Activated CD8-positive, alpha-beta T cell treated with anti-CD3 and anti-CD28 coated beads for 36 hours (primary cell): Measurements from ENCODE around the gene CDKN1A. TPM values are rescaled to one million over a fixed set of nuclear protein-coding genes. Genes with fewer than 3 reads are reported as not detected.

Experiments used
- ATAC-seq: fragments of 200-7000 bp; cut with Tn5 transposase; one replicate; pipeline ENCODE4 v1.10.0; 2021; ENCODE audit warnings: mild to moderate bottlenecking, moderate library complexity
- CTCF ChIA-PET: fragments of 350-600 bp; sonication (Branson Sonifier 250); formaldehyde crosslinking; loops from one replicate; lab custom pipeline; 2021; ENCODE audit warnings: antibody characterized with exemption; lab: Charles Lee
- POLR2A ChIA-PET: fragments of 350-600 bp; sonication (Branson Sonifier 250); formaldehyde crosslinking; loops from one replicate; lab custom pipeline; 2021; ENCODE audit warnings: antibody characterized with exemption; lab: Charles Lee
- DNase-seq: peaks from one replicate; pipeline ENCODE4 v3.0.0-alpha.2; 2020
- H3K27ac Mint-ChIP-seq: one replicate; pipeline ENCODE4 v1.8.0; 2021; ENCODE audit warnings: mild to moderate bottlenecking, mixed read lengths
- H3K27me3 Mint-ChIP-seq: one replicate; pipeline ENCODE4 v1.8.0; 2021; ENCODE audit warnings: mixed read lengths
- H3K36me3 Mint-ChIP-seq: one replicate; pipeline ENCODE4 v1.8.0; 2021; ENCODE audit warnings: low read depth, mixed read lengths
- H3K4me1 Mint-ChIP-seq: one replicate; pipeline ENCODE4 v1.8.0; 2021; ENCODE audit warnings: low read depth, mixed read lengths
- H3K4me3 Mint-ChIP-seq: one replicate; pipeline ENCODE4 v1.8.0; 2021; ENCODE audit warnings: mild to moderate bottlenecking, moderate library complexity, mixed read lengths
- H3K9me3 Mint-ChIP-seq: one replicate; pipeline ENCODE4 v1.8.0; 2021; ENCODE audit warnings: mixed read lengths
- intact Hi-C: fragments of 100-400 bp; cut with micrococcal nuclease; formaldehyde crosslinking; loops from one replicate; pipeline ENCODE4 v1.10.0; 2022
- total RNA-seq, 2 experiments: library from RNA; stranded (reverse); gene quantifications; one replicate each; pipeline ENCODE4 v1.2.3, GENCODE V29; 2021
- TF ChIP-seq, protein P1 (sequence below): fragments of 200-600 bp; IDR thresholded peaks from one replicate; pipeline ENCODE4 v1.8.0; 2022; ENCODE audit warnings: antibody characterized with exemption, mild to moderate bottlenecking

Gene CDKN1A
- total RNA-seq, 2 experiments from 2014 or later, result 42.3 to 47.4 TPM

DNA sequence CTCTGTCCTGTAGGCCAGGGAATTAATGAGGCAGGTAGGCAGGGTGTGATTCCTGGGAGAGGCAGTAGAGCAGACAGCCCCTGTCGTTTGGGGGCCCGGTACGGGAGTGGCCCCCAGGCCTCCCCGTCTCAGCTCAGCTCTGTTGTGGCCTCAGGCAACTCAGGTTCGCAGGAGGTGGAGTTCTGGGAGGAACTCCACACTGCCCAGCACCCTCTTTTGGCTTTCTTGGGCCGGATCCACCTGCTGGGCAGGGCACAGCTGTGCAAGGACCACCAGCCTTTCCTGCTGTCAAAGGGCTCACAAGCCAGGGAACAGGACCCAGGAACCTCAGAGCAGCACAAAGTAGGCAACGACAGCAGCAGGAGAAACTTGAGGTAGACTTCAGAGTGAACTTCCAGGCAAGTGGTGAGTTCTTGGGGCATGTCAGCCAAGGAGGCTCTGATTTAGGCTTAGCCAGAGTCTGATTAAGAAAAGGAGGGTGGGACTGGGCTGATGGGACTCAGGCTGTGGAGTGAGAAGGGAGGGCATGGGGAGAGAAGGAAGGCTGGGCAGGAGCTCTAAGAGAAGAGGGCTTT, 56.1 kb downstream of the CDKN1A start:
- intact Hi-C loops, result no loop called here
- Mint-ChIP-seq H3K36me3 (no peaks in the 10 kb centered on the region), H3K4me1 (peaks cover 11% of the 10 kb centered on the region), H3K9me3 (no peaks in the 10 kb centered on the region), H3K4me3 (peak overlapping the region; percentile 55), H3K27ac (peak overlapping the region; percentile 84), H3K27me3 (peaks cover 3% of the 10 kb centered on the region)
- TF ChIP-seq, protein P1, sequence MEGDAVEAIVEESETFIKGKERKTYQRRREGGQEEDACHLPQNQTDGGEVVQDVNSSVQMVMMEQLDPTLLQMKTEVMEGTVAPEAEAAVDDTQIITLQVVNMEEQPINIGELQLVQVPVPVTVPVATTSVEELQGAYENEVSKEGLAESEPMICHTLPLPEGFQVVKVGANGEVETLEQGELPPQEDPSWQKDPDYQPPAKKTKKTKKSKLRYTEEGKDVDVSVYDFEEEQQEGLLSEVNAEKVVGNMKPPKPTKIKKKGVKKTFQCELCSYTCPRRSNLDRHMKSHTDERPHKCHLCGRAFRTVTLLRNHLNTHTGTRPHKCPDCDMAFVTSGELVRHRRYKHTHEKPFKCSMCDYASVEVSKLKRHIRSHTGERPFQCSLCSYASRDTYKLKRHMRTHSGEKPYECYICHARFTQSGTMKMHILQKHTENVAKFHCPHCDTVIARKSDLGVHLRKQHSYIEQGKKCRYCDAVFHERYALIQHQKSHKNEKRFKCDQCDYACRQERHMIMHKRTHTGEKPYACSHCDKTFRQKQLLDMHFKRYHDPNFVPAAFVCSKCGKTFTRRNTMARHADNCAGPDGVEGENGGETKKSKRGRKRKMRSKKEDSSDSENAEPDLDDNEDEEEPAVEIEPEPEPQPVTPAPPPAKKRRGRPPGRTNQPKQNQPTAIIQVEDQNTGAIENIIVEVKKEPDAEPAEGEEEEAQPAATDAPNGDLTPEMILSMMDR, result no peak
- no peak for DNase-seq
- no peak for ATAC-seq
- CTCF ChIA-PET, result interaction anchor here (0.7 to 2.1 kb wide), 7 partner anchors 19 to 119 kb away, joined by 3 to 10 read pairs (median 5); no protein-coding TSS in a partner anchor
- POLR2A ChIA-PET, result no interaction called here

DNA sequence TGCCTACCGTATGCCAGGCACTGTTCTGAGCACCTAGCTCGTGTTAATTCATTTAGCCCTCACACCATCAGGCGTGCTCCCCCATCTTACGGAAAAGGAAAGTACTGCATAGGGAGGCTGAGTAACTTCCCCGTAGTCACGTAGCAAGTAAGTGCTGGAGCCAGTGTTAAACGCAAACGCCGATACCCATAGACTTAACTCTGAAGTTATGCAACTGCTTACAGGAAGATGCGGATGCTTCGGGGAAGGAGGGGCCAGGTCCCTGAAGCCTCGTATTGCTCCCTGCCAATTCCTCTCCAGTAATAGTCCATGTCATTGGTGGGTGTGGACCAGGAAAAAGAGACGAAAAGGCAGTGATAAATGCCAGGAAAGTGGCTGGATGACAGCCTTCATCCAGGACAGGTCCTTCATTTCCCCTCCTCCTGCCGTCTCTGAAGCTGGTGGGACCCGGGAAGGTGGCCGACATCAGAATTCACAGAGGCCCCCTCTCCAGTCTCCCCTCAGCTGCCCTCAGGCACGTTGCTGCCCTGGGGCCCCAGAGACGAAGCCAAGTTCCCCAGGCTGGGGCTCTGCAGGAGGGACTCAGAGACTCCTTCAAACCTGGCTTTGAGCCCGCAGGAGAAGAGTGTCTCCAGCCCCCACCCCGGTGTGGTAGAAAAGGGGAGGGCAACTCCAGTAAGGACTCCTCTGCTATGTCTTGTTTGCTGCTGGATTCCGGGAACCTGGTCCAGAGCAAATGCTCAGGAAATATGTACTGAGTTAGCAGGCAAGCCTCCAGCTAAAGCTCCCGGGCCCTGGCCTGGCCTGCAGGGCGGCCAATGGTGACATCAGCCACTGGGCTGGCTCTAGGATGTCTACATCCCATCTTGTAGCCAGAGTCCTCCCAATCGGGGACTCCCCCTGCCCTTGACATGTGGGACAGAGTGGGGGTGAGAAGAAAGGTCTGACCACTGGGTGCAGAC, 56.9 kb downstream of the CDKN1A start:
- intact Hi-C loops, result no loop called here

More for the DNA sequence above, 56.9 kb downstream of the CDKN1A start:
- H3K27me3 Mint-ChIP-seq, result peaks cover 3% of the 10 kb centered on the region
- ATAC-seq (peak; percentile 94), DNase-seq (peak; percentile 63)
- TF ChIP-seq, protein P1, result no peak
- peak overlapping the region; percentile 84 for H3K27ac Mint-ChIP-seq
- H3K4me1 Mint-ChIP-seq, result peaks cover 11% of the 10 kb centered on the region
- ChIA-PET POLR2A (interaction anchor here (0.6 kb wide), 1 partner anchor 83 kb away, joined by 3 read pairs; no protein-coding TSS in a partner anchor), CTCF (interaction anchor here (0.7 to 2.1 kb wide), 10 partner anchors 12 to 120 kb away, joined by 3 to 10 read pairs (median 4); no protein-coding TSS in a partner anchor)
- peak overlapping the region; percentile 55 for H3K4me3 Mint-ChIP-seq
- no peaks in the 10 kb centered on the region for H3K36me3 Mint-ChIP-seq
- no peaks in the 10 kb centered on the region for H3K9me3 Mint-ChIP-seq

Other genes with a start within 250 kb of the CDKN1A start
- under 1 TPM; 0.22 to 0.36 TPM for gene PXT1, start 235.9 kb upstream of the CDKN1A start, total RNA-seq
- gene KCTD20, start 235.7 kb upstream of the CDKN1A start, total RNA-seq, result 10 to 100 TPM; 42.7 to 45.1 TPM
- 10 to 100 TPM; 22.9 to 23.4 TPM for gene STK38, start 131.2 kb upstream of the CDKN1A start, total RNA-seq
- gene SRSF3, start 84.4 kb upstream of the CDKN1A start, total RNA-seq, result 100 to 1,000 TPM; 402 to 404 TPM
- gene RAB44, start 19.1 kb downstream of the CDKN1A start, total RNA-seq, result under 1 TPM in 1 of 2 experiments, not detected in 1; 0.07 TPM
- gene CPNE5, start 160.7 kb downstream of the CDKN1A start, total RNA-seq, result 1 to 10 TPM in 1 of 2 experiments, under 1 TPM in 1; 0.69 to 1.2 TPM
- 10 to 100 TPM; 34.5 to 35.6 TPM for gene PPIL1, start 196.1 kb downstream of the CDKN1A start, total RNA-seq
- gene C6orf89, start 207.2 kb downstream of the CDKN1A start, total RNA-seq, result 10 to 100 TPM; 24.7 to 29.8 TPM